ENCODE data around the gene TMEM213. TPM values are rescaled to one million over a fixed set of nuclear protein-coding genes. Genes with fewer than 3 reads are reported as not detected.

The TMEM213 gene
- total RNA-seq, 1 experiment from 2014 or later, result not detected

DNA sequence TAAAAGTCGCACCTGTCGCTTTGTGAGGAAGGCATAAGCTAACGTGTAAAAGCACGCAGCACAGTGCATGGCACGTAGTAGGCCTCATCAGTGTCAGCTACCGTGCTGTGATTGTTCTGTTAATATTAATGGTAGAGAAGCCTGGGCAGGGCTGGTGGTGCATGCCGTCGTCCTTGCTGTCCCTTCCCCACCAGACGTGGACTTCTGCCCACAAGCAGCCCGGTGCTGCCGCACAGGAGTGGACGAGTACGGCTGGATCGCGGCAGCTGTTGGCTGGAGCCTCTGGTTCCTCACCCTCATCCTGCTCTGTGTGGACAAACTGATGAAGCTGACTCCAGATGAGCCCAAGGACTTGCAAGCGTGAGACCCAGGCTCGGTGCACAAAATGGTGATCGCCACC, 4.9 kb downstream of the TMEM213 start:
- Histone ChIP-seq H2AFZ (ENCODE audit: low read depth, low read length, poor library complexity, severe bottlenecking) (no peak overlapping the region), H3K79me2 (ENCODE audit: insufficient read depth, low read length) (no peaks in the 10 kb centered on the region), H3K36me3 (ENCODE audit: control insufficient read depth in 1 of 2, insufficient read depth in 2 of 2, low read length in 2 of 2) (no peaks in the 10 kb centered on the region), H3K9ac (ENCODE audit: low read length) (no peak overlapping the region), H3K27ac (ENCODE audit: low read depth, low read length) (no peak overlapping the region), H3K27me3 (ENCODE audit: insufficient read depth, low read length) (no peaks in the 10 kb centered on the region), H4K20me1 (ENCODE audit: insufficient read depth) (no peaks in the 10 kb centered on the region), H3K4me2 (ENCODE audit: low read length) (no peak overlapping the region), H3K4me3 (replicated peaks in 1 of 2; ENCODE audit: low read depth in 1 of 2, low read length in 2 of 2) (no peak overlapping the region), H3K9me2 (ENCODE audit: insufficient read depth) (no peaks in the 10 kb centered on the region), H3K4me1 (ENCODE audit: control insufficient read depth in 1 of 2, insufficient read depth in 2 of 2, low read length in 2 of 2) (no peaks in the 10 kb centered on the region), H3K9me3 (ENCODE audit: control insufficient read depth in 1 of 2, insufficient read depth in 1 of 2, low read depth in 1 of 2, low read length in 2 of 2) (no peaks in the 10 kb centered on the region)
- no TSS peak for BruUV-seq (replicated peaks)
- POLR2A ChIA-PET, result no interaction called here
- intact Hi-C loops (cut with micrococcal nuclease), result no loop called here
- DNase-seq (ENCODE audit: low read depth, low spot score), result no peak
- no peak for ATAC-seq
- RAD21 ChIA-PET (ENCODE audit: low non-redundant PET in 1 of 2, low total read pairs in 2 of 2, uncharacterized antibody in 2 of 2, unreplicated experiment in 2 of 2), result no interaction called here
- CTCF ChIA-PET, result no interaction called here
- TF ChIP-seq JUND (IDR thresholded peaks at IDR 0.05) (no peak), EGR1 (IDR thresholded peaks at IDR 0.05; ENCODE audit: low read depth) (no peak), SIN3A (IDR thresholded peaks at IDR 0.05; ENCODE audit: low read depth) (no peak), EZH2 (IDR thresholded peaks at IDR 0.05) (no peak), EZH2phosphoT487 (IDR thresholded peaks at IDR 0.05; ENCODE audit: borderline replicate concordance) (no peak), ELF1 (IDR thresholded peaks at IDR 0.05; ENCODE audit: borderline replicate concordance, low read depth) (no peak), RAD21 (IDR thresholded peaks at IDR 0.05; ENCODE audit: low read depth) (no peak), CEBPB (IDR thresholded peaks at IDR 0.05; ENCODE audit: low read depth) (no peak), POLR2A (IDR thresholded peaks at IDR 0.05; ENCODE audit: borderline replicate concordance, extremely low read depth, insufficient read depth, insufficient read length) (no peak), CBX3 (IDR thresholded peaks at IDR 0.05; ENCODE audit: low read depth) (no peak), POLR2AphosphoS5 (IDR thresholded peaks at IDR 0.05; ENCODE audit: low read depth, low read length) (no peak), ZFX (IDR thresholded peaks at IDR 0.05) (no peak), SP1 (IDR thresholded peaks at IDR 0.05; ENCODE audit: low read depth) (no peak), FOSL1 (IDR thresholded peaks at IDR 0.05; ENCODE audit: low read depth) (no peak), ZNF274 (IDR thresholded peaks at IDR 0.05; ENCODE audit: low read depth, low read length) (no peak)
- TF ChIP-seq, protein P1, sequence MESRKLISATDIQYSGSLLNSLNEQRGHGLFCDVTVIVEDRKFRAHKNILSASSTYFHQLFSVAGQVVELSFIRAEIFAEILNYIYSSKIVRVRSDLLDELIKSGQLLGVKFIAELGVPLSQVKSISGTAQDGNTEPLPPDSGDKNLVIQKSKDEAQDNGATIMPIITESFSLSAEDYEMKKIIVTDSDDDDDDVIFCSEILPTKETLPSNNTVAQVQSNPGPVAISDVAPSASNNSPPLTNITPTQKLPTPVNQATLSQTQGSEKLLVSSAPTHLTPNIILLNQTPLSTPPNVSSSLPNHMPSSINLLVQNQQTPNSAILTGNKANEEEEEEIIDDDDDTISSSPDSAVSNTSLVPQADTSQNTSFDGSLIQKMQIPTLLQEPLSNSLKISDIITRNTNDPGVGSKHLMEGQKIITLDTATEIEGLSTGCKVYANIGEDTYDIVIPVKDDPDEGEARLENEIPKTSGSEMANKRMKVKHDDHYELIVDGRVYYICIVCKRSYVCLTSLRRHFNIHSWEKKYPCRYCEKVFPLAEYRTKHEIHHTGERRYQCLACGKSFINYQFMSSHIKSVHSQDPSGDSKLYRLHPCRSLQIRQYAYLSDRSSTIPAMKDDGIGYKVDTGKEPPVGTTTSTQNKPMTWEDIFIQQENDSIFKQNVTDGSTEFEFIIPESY (IDR thresholded peaks at IDR 0.05; ENCODE audit: extremely low read depth, insufficient replicate concordance, low read length), result no peak
- TF ChIP-seq, protein P2, sequence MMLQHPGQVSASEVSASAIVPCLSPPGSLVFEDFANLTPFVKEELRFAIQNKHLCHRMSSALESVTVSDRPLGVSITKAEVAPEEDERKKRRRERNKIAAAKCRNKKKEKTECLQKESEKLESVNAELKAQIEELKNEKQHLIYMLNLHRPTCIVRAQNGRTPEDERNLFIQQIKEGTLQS (IDR thresholded peaks at IDR 0.05), result no peak
- TF ChIP-seq, protein P3, sequence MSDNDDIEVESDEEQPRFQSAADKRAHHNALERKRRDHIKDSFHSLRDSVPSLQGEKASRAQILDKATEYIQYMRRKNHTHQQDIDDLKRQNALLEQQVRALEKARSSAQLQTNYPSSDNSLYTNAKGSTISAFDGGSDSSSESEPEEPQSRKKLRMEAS (IDR thresholded peaks at IDR 0.05), result no peak
- TF ChIP-seq, protein P4, sequence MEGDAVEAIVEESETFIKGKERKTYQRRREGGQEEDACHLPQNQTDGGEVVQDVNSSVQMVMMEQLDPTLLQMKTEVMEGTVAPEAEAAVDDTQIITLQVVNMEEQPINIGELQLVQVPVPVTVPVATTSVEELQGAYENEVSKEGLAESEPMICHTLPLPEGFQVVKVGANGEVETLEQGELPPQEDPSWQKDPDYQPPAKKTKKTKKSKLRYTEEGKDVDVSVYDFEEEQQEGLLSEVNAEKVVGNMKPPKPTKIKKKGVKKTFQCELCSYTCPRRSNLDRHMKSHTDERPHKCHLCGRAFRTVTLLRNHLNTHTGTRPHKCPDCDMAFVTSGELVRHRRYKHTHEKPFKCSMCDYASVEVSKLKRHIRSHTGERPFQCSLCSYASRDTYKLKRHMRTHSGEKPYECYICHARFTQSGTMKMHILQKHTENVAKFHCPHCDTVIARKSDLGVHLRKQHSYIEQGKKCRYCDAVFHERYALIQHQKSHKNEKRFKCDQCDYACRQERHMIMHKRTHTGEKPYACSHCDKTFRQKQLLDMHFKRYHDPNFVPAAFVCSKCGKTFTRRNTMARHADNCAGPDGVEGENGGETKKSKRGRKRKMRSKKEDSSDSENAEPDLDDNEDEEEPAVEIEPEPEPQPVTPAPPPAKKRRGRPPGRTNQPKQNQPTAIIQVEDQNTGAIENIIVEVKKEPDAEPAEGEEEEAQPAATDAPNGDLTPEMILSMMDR (IDR thresholded peaks at IDR 0.05 in 2 of 3, conservative IDR thresholded peaks at IDR 0.05 in 1 of 3; ENCODE audit: borderline replicate concordance in 1 of 3, insufficient read depth in 1 of 3, low read depth in 2 of 3, low read length in 2 of 3), result no peak
- TF ChIP-seq, protein P5, sequence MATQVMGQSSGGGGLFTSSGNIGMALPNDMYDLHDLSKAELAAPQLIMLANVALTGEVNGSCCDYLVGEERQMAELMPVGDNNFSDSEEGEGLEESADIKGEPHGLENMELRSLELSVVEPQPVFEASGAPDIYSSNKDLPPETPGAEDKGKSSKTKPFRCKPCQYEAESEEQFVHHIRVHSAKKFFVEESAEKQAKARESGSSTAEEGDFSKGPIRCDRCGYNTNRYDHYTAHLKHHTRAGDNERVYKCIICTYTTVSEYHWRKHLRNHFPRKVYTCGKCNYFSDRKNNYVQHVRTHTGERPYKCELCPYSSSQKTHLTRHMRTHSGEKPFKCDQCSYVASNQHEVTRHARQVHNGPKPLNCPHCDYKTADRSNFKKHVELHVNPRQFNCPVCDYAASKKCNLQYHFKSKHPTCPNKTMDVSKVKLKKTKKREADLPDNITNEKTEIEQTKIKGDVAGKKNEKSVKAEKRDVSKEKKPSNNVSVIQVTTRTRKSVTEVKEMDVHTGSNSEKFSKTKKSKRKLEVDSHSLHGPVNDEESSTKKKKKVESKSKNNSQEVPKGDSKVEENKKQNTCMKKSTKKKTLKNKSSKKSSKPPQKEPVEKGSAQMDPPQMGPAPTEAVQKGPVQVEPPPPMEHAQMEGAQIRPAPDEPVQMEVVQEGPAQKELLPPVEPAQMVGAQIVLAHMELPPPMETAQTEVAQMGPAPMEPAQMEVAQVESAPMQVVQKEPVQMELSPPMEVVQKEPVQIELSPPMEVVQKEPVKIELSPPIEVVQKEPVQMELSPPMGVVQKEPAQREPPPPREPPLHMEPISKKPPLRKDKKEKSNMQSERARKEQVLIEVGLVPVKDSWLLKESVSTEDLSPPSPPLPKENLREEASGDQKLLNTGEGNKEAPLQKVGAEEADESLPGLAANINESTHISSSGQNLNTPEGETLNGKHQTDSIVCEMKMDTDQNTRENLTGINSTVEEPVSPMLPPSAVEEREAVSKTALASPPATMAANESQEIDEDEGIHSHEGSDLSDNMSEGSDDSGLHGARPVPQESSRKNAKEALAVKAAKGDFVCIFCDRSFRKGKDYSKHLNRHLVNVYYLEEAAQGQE (IDR thresholded peaks at IDR 0.05; ENCODE audit: low read depth), result no peak
